BE2C (cell line): ENCODE data around the gene CEACAM3.

Source experiments
- DNase-seq: peaks from one replicate; pipeline ENCODE4 v3.0.0-alpha.2; 2020
- H3K27me3 ChIP-seq: fragments of 250-450 bp; sonication (Bioruptor Pico); 2 replicates; pipeline ENCODE4 v1.5.1; 2020; ENCODE audit warnings: mild to moderate bottlenecking
- H3K36me3 ChIP-seq: fragments of 250-450 bp; sonication (Bioruptor Pico); 2 replicates; pipeline ENCODE4 v1.5.1; 2020; ENCODE audit warnings: mild to moderate bottlenecking
- H3K4me1 ChIP-seq: fragments of 250-450 bp; sonication (Bioruptor Pico); 2 replicates; pipeline ENCODE4 v1.5.1; 2020
- H3K4me3 ChIP-seq: 2 replicates; pipeline ENCODE4 v1.5.1; 2011; ENCODE audit warnings: low read depth, low read length
- H3K9me3 ChIP-seq: fragments of 250-450 bp; sonication (Bioruptor Pico); 2 replicates; pipeline ENCODE4 v1.5.1; 2020
- TF ChIP-seq, protein P1 (sequence below): IDR thresholded peaks from 2 replicates; pipeline ENCODE4 v1.5.1; 2012; ENCODE audit warnings: mild to moderate bottlenecking, low read depth, low read length

The CEACAM3 gene

DNA sequence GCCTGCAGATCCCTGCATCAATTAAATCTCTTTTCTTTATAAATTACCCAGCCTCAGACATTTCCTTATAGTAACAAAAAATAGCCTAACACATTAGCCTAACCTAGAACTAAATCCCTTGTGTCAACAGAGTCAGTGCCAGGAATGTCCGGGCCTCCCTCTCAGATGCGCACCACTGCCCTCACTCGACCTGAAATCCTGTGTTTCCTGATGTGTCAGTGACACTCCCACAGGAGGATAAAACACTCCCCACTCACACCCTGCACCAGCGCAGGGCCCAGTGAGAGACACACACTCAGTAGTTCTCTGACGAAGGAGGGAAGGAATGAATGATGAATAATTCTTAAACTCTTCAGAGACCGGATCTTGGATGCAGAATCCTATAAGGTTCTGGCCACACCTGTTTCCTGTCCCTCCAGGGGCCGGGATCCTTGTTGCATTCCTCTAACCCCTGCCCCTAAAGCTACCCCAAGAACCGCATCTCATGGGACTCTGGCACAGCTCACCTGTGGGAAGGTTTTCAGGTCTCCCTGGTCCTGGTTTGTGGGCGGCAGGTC, 3.1 kb downstream of the CEACAM3 start:
- Histone ChIP-seq H3K36me3 (no peaks in the 10 kb centered on the region), H3K27me3 (peaks cover 21% of the 10 kb centered on the region; the same call in 1 of the 2 replicates), H3K4me1 (no peaks in the 10 kb centered on the region), H3K4me3 (no peak overlapping the region), H3K9me3 (no peaks in the 10 kb centered on the region)
- DNase-seq = no peak
- TF ChIP-seq, protein P1, sequence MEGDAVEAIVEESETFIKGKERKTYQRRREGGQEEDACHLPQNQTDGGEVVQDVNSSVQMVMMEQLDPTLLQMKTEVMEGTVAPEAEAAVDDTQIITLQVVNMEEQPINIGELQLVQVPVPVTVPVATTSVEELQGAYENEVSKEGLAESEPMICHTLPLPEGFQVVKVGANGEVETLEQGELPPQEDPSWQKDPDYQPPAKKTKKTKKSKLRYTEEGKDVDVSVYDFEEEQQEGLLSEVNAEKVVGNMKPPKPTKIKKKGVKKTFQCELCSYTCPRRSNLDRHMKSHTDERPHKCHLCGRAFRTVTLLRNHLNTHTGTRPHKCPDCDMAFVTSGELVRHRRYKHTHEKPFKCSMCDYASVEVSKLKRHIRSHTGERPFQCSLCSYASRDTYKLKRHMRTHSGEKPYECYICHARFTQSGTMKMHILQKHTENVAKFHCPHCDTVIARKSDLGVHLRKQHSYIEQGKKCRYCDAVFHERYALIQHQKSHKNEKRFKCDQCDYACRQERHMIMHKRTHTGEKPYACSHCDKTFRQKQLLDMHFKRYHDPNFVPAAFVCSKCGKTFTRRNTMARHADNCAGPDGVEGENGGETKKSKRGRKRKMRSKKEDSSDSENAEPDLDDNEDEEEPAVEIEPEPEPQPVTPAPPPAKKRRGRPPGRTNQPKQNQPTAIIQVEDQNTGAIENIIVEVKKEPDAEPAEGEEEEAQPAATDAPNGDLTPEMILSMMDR = no peak

DNA sequence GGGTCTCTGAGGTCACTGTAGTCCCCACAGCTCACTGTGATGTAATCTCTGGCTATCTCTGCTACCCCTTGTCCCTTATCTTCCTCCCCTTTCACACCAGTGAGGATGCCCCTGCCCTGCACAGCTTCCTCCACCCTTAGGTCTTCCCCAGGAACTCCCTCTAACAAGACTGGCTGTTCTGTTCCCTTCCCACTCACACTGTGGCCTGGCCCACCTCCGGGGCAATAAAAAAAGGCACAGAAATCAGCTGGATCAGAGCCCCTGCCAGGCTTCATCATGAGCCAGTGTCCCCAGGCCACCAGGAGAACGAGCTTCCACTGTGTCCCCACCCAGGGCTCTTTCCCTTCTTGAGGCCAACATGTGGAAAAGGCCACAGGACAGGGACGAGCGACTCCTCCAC, 4.6 kb downstream of the CEACAM3 start:
- TF ChIP-seq, protein P1 = no peak
- Histone ChIP-seq H3K4me3 (no peak overlapping the region), H3K27me3 (peaks cover 25% of the 10 kb centered on the region), H3K36me3 (no peaks in the 10 kb centered on the region), H3K4me1 (no peaks in the 10 kb centered on the region), H3K9me3 (no peaks in the 10 kb centered on the region)
- DNase-seq = no peak

DNA sequence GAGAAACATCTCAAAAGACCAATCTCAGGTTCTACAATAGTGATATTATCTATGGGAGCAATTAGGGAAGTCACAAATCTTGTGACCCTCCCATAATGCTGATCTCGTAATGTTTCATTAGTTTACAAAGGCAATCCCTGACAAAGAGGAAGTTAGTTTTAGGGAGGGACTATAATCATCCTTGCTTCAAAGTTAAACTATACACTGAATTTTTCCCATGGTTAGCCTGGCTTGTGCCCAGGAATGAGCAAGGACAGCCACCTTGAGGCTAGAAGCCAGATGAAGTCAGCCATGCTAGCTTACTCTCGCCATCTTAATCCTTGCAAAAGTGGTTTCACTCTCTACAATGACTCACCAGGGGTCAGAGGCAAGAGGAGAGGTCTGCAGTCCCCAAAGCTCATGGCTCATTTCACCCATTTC, 5.4 kb downstream of the CEACAM3 start:
- Histone ChIP-seq H3K9me3 (no peaks in the 10 kb centered on the region), H3K4me3 (no peak overlapping the region), H3K36me3 (no peaks in the 10 kb centered on the region), H3K27me3 (peaks cover 29% of the 10 kb centered on the region), H3K4me1 (no peaks in the 10 kb centered on the region)
- TF ChIP-seq, protein P1 = no peak
- no peak for DNase-seq

GRCh38 chr19:41802770-41803169, 6.4 kb downstream of the CEACAM3 start:
- TF ChIP-seq, protein P1 = no peak
- H3K4me1 ChIP-seq = no peaks in the 10 kb centered on the region
- no peaks in the 10 kb centered on the region for H3K36me3 ChIP-seq
- H3K27me3 ChIP-seq = peaks cover 29% of the 10 kb centered on the region
- H3K9me3 ChIP-seq = no peaks in the 10 kb centered on the region
- H3K4me3 ChIP-seq = no peak overlapping the region
- DNase-seq = no peak

GRCh38 chr19:41804336-41804735, 7.9 kb downstream of the CEACAM3 start:
- Histone ChIP-seq H3K36me3 (no peaks in the 10 kb centered on the region), H3K27me3 (peaks cover 33% of the 10 kb centered on the region), H3K9me3 (no peaks in the 10 kb centered on the region), H3K4me1 (no peaks in the 10 kb centered on the region), H3K4me3 (no peak overlapping the region)
- TF ChIP-seq, protein P1 = no peak
- DNase-seq = no peak

GRCh38 chr19:41807176-41807575, 10.8 kb downstream of the CEACAM3 start:
- no peaks in the 10 kb centered on the region for H3K9me3 ChIP-seq
- no peak overlapping the region for H3K4me3 ChIP-seq
- H3K4me1 ChIP-seq = no peaks in the 10 kb centered on the region
- TF ChIP-seq, protein P1 = no peak
- no peaks in the 10 kb centered on the region for H3K36me3 ChIP-seq
- H3K27me3 ChIP-seq = peaks cover 29% of the 10 kb centered on the region
- DNase-seq = no peak
